Measurements from ENCODE around the gene STYXL2.

Gene STYXL2

DNA sequence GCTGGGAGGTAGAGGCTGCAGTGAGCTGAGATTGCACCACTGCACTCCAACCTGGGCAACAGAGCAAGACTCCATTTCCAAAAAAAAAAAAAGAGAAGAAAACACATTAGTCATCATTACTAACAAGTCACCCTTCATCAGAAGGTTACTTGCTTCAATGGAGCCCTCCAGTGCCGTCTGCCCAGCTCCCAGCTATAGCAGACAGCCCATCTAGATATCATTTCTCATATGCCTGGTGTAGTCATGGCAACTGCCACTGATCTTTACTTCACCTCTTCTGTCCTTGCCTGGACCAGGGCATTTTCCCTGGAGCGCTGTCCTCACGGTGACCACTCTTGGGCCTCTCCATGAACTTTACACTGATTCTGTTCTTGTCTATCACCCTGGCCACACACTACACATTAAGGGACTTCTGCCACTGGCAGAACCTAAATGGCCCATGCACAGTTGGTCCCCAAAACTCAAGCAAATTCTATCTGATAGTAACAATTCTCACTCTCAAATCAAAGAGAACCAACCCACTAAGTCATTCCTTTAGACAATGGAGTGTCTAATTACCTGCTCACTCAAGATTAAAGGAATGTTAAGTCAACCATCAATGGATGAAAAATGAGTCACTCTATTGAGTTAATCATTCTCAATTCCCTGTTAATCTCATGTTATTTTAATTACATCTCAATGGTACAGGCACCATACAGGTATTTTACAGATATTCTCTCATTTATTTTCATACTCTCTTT lies 16.6 kb upstream of the STYXL2 start:
- DNase-seq (ENCODE audit: low spot score) = no peak

DNA sequence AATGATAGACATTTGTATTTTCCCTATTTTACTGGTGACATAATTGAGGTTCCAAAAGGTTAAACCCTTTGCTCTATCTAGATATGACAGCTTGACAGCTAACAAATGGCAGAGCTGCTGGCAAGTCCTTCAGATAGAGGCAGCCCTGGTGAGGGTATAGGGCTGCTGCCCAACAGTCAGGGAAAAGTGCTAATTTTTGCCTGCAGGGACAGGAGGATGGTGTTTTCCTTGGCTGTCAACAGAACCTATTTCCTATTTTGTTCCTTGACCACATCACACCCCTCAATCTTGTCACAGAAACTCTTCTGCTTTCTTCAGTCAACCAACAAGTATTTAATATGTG lies 16.0 kb upstream of the STYXL2 start:
- TF ChIP-seq, protein P1, sequence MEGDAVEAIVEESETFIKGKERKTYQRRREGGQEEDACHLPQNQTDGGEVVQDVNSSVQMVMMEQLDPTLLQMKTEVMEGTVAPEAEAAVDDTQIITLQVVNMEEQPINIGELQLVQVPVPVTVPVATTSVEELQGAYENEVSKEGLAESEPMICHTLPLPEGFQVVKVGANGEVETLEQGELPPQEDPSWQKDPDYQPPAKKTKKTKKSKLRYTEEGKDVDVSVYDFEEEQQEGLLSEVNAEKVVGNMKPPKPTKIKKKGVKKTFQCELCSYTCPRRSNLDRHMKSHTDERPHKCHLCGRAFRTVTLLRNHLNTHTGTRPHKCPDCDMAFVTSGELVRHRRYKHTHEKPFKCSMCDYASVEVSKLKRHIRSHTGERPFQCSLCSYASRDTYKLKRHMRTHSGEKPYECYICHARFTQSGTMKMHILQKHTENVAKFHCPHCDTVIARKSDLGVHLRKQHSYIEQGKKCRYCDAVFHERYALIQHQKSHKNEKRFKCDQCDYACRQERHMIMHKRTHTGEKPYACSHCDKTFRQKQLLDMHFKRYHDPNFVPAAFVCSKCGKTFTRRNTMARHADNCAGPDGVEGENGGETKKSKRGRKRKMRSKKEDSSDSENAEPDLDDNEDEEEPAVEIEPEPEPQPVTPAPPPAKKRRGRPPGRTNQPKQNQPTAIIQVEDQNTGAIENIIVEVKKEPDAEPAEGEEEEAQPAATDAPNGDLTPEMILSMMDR (IDR thresholded peaks at IDR 0.05; ENCODE audit: poor library complexity, severe bottlenecking) = no peak
- DNase-seq (ENCODE audit: low spot score) = no peak

More for the DNA sequence above, 16.6 kb upstream of the STYXL2 start:
- Histone ChIP-seq H3K4me3 (ENCODE audit: severe bottlenecking) (no peak overlapping the region), H3K36me3 (ENCODE audit: low read depth) (no peaks in the 10 kb centered on the region), H3K27me3 (ENCODE audit: insufficient read depth, poor library complexity, severe bottlenecking) (no peaks in the 10 kb centered on the region), H3K4me1 (ENCODE audit: insufficient read depth, poor library complexity, severe bottlenecking) (no peaks in the 10 kb centered on the region), H3K27ac (ENCODE audit: poor library complexity, severe bottlenecking) (no peak overlapping the region), H3K9me3 (ENCODE audit: severe bottlenecking) (no peaks in the 10 kb centered on the region)
- TF ChIP-seq, protein P1 (IDR thresholded peaks at IDR 0.05; ENCODE audit: poor library complexity, severe bottlenecking) = no peak
- ATAC-seq (ENCODE audit: low read depth) = no peak

DNA sequence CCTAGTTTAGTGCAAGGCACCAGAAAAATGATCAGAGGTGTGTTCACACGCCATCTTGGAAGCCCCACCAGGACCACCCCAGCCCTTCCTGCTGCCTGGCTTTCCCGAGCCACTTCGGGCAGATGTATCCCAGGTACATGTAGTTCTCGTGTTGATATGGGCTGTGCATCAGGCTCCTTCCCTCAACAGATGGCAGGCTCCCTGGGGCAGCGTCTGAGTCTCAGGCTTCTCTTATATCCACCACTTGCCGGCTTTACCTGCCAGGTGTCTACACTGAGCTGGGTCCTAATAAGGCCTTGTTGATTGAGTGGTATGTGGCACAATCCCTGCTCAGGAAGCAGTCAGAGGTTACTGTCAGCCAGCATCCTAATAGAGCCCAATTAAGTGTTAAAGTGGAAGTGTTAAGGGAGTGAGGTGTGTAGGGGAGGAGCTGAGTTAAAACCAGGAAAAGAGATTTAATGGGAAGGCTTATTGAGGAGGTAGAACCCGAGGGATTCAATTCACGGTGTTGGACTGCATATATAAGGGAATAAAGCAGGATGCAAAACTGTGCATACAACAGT lies 12.2 kb upstream of the STYXL2 start:
- no peaks in the 10 kb centered on the region for H3K4me1 ChIP-seq (ENCODE audit: insufficient read depth, poor library complexity, severe bottlenecking)
- no peaks in the 10 kb centered on the region for H3K36me3 ChIP-seq (ENCODE audit: low read depth)
- H3K4me3 ChIP-seq (ENCODE audit: severe bottlenecking) = no peak overlapping the region
- no peak overlapping the region for H3K27ac ChIP-seq (ENCODE audit: poor library complexity, severe bottlenecking)
- ATAC-seq (ENCODE audit: low read depth) (no peak), DNase-seq (ENCODE audit: low spot score) (no peak)
- no peaks in the 10 kb centered on the region for H3K27me3 ChIP-seq (ENCODE audit: insufficient read depth, poor library complexity, severe bottlenecking)
- no peaks in the 10 kb centered on the region for H3K9me3 ChIP-seq (ENCODE audit: severe bottlenecking)
- TF ChIP-seq, protein P1 (IDR thresholded peaks at IDR 0.05; ENCODE audit: poor library complexity, severe bottlenecking) = no peak

More for the DNA sequence above, 16.0 kb upstream of the STYXL2 start:
- no peaks in the 10 kb centered on the region for H3K4me1 ChIP-seq (ENCODE audit: insufficient read depth, poor library complexity, severe bottlenecking)
- no peaks in the 10 kb centered on the region for H3K36me3 ChIP-seq (ENCODE audit: low read depth)
- H3K27ac ChIP-seq (ENCODE audit: poor library complexity, severe bottlenecking) = no peak overlapping the region
- no peak overlapping the region for H3K4me3 ChIP-seq (ENCODE audit: severe bottlenecking)
- ATAC-seq (ENCODE audit: low read depth) = no peak
- no peaks in the 10 kb centered on the region for H3K27me3 ChIP-seq (ENCODE audit: insufficient read depth, poor library complexity, severe bottlenecking)
- H3K9me3 ChIP-seq (ENCODE audit: severe bottlenecking) = no peaks in the 10 kb centered on the region

DNA sequence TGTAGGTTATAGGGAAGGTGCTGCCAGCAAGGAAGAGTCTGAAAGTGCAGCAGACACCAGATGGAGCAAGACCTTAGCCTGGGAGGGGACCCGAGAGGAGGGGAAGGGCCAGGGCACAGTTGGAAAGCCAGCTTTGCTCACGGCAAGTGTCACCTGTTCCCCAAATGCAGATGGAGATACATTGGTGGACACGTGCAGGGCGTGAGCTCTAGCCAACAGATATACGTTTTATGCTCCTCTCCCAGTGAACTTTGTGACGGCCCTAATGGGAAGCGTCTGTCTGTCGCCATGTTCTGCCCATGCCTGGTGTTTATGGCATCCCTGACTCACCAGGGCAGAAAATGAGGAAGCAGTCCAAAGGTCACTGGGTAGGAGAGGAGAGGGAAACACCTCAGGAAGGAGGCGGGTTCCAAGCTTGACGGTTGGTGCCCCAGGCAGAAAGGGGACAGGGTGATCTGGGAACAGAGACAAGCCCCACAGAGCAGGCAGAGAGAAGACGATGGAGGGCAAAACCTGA lies 11.3 kb upstream of the STYXL2 start:
- Histone ChIP-seq H3K27me3 (ENCODE audit: insufficient read depth, poor library complexity, severe bottlenecking) (no peaks in the 10 kb centered on the region), H3K36me3 (ENCODE audit: low read depth) (no peaks in the 10 kb centered on the region), H3K4me3 (ENCODE audit: severe bottlenecking) (no peak overlapping the region), H3K27ac (ENCODE audit: poor library complexity, severe bottlenecking) (no peak overlapping the region), H3K9me3 (ENCODE audit: severe bottlenecking) (no peaks in the 10 kb centered on the region), H3K4me1 (ENCODE audit: insufficient read depth, poor library complexity, severe bottlenecking) (no peaks in the 10 kb centered on the region)
- ATAC-seq (ENCODE audit: low read depth) = no peak; the same call in 2 of the 3 replicates
- TF ChIP-seq, protein P1 (IDR thresholded peaks at IDR 0.05; ENCODE audit: poor library complexity, severe bottlenecking) = no peak
- no peak for DNase-seq (ENCODE audit: low spot score)
